Vagina (tissue), 2 donors: ENCODE measurements around the gene STOX1. TPM values are rescaled to one million over a fixed set of nuclear protein-coding genes. Genes with fewer than 3 reads are reported as not detected.

Source experiments
- DNase-seq, 2 donors: peaks; one replicate each; pipeline ENCODE4 v3.0.0-alpha.2; 2017; ENCODE audit errors: extremely low spot score in 2 of 2
- H3K27ac ChIP-seq: fragments of 200-600 bp; sonication (generic); one replicate; pipeline ENCODE4 v1.5.1; 2019
- H3K27me3 ChIP-seq: fragments of 200-600 bp; sonication (generic); one replicate; pipeline ENCODE4 v1.5.1; 2019
- H3K36me3 ChIP-seq, 2 donors: fragments of 200-600 bp; sonication (generic); one replicate each; pipeline ENCODE4 v1.5.1; 2017 to 2019
- H3K4me1 ChIP-seq: fragments of 200-600 bp; sonication (generic); one replicate; pipeline ENCODE4 v1.5.1; 2019
- H3K4me3 ChIP-seq, 2 donors: fragments of 200-600 bp; sonication (generic); 1 replicate in 1 of 2; 2 replicates in 1 of 2; pipeline ENCODE4 v1.5.1; 2016 to 2019
- H3K9me3 ChIP-seq: fragments of 200-600 bp; sonication (generic); one replicate; pipeline ENCODE4 v1.5.1; 2019
- POLR2A ChIP-seq, 2 donors: fragments of 450-650 bp; IDR thresholded peaks; one replicate each; pipeline ENCODE4 v1.6.1; 2017; ENCODE audit warnings: antibody characterized with exemption in 2 of 2, mild to moderate bottlenecking in 2 of 2, moderate library complexity in 2 of 2
- POLR2AphosphoS5 ChIP-seq, 2 donors: sonication (generic); formaldehyde crosslinking; IDR thresholded peaks; one replicate each; pipeline ENCODE4 v1.9.0; 2017; ENCODE audit warnings: antibody characterized with exemption in 2 of 2, mild to moderate bottlenecking in 2 of 2, low read depth in 1 of 2; ENCODE audit not compliant: insufficient read depth in 1 of 2
- intact Hi-C: fragments of 100-400 bp; cut with DNase I; formaldehyde crosslinking; loops from one replicate; pipeline ENCODE4 v1.15.1; 2023
- total RNA-seq: library from RNA; depleted of rRNA; stranded (reverse); fragments of >200 nt; gene quantifications from one replicate; pipeline ENCODE4 v1.2.3, GENCODE V29; 2016
- TF ChIP-seq, protein P1 (sequence below), 3 experiments: fragments of 450-650 bp in 2 of 3; fragments of 200-600 bp in 1 of 3; sonication (generic) in 1 of 3; IDR thresholded peaks; one replicate each; pipeline ENCODE4 v1.5.1; 2017 to 2019; ENCODE audit warnings: antibody characterized with exemption in 3 of 3, mild to moderate bottlenecking in 2 of 3, moderate library complexity in 2 of 3

STOX1 gene, protein sequence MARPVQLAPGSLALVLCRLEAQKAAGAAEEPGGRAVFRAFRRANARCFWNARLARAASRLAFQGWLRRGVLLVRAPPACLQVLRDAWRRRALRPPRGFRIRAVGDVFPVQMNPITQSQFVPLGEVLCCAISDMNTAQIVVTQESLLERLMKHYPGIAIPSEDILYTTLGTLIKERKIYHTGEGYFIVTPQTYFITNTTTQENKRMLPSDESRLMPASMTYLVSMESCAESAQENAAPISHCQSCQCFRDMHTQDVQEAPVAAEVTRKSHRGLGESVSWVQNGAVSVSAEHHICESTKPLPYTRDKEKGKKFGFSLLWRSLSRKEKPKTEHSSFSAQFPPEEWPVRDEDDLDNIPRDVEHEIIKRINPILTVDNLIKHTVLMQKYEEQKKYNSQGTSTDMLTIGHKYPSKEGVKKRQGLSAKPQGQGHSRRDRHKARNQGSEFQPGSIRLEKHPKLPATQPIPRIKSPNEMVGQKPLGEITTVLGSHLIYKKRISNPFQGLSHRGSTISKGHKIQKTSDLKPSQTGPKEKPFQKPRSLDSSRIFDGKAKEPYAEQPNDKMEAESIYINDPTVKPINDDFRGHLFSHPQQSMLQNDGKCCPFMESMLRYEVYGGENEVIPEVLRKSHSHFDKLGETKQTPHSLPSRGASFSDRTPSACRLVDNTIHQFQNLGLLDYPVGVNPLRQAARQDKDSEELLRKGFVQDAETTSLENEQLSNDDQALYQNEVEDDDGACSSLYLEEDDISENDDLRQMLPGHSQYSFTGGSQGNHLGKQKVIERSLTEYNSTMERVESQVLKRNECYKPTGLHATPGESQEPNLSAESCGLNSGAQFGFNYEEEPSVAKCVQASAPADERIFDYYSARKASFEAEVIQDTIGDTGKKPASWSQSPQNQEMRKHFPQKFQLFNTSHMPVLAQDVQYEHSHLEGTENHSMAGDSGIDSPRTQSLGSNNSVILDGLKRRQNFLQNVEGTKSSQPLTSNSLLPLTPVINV
- total RNA-seq: 2.5 TPM

DNA sequence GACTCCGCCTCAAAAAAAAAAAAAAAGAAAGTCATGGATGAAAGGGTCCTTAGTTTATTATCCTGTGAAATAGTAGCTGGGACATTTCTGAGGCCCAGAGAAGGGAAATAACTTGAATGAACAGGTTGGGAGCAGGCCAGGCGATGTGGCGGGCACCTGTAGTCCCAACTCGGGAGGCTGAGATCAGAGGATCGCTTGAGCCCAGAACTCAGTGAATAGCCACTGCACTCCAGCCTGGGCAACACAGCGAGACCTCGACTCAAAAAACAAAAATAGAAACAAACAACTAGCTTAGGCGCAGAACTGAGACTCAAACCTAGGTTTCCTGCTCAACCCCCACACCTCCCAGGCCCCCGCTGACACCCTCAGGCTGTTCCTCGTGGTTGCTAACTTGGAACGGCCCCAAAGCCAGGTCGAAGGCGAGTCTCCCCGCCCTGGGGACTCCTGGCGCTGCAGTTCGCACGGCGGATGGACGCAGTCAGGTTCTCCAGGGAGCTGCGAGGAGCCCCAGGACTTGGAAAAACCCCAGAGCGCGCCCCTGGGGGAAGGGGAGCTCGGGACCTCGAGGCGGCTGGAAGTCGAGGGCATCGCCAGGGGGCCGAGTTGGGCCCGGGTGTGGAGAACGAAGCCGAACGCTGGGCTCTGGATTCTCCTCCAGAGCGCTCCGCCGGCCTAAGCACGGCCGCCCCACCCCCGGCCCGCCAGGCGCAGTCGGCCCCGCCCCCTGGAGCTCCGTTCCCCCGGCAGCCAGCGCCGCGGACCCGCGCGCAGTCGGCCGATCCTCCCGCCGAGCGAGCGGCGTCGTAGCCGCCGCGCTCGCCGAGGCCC lies at the start of gene STOX1:
STOX1 (plus strand) TSS at position 768 of the 828 bp plus-strand sequence. CDS start 93 bp downstream, outside the sequence.
- Histone ChIP-seq H3K9me3 (no peaks in the 10 kb centered on the region), H3K4me1 (peaks cover 7% of the 10 kb centered on the region), H3K27me3 (no peaks in the 10 kb centered on the region), H3K4me3 (peak within 1 kb of the TSS; percentile 55 to 57), H3K27ac (no peak within 1 kb of the TSS), H3K36me3 (no peaks in the 10 kb centered on the region)
- no peak for DNase-seq
- intact Hi-C loops: no loop called here
- TF ChIP-seq POLR2AphosphoS5 (IDR thresholded peaks at IDR 0.05; ENCODE audit: insufficient read depth in 1 of 2, low read depth in 1 of 2) (no peak), POLR2A (IDR thresholded peaks at IDR 0.05) (no peak)
- TF ChIP-seq, protein P1, sequence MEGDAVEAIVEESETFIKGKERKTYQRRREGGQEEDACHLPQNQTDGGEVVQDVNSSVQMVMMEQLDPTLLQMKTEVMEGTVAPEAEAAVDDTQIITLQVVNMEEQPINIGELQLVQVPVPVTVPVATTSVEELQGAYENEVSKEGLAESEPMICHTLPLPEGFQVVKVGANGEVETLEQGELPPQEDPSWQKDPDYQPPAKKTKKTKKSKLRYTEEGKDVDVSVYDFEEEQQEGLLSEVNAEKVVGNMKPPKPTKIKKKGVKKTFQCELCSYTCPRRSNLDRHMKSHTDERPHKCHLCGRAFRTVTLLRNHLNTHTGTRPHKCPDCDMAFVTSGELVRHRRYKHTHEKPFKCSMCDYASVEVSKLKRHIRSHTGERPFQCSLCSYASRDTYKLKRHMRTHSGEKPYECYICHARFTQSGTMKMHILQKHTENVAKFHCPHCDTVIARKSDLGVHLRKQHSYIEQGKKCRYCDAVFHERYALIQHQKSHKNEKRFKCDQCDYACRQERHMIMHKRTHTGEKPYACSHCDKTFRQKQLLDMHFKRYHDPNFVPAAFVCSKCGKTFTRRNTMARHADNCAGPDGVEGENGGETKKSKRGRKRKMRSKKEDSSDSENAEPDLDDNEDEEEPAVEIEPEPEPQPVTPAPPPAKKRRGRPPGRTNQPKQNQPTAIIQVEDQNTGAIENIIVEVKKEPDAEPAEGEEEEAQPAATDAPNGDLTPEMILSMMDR (IDR thresholded peaks at IDR 0.05): no peak

DNA sequence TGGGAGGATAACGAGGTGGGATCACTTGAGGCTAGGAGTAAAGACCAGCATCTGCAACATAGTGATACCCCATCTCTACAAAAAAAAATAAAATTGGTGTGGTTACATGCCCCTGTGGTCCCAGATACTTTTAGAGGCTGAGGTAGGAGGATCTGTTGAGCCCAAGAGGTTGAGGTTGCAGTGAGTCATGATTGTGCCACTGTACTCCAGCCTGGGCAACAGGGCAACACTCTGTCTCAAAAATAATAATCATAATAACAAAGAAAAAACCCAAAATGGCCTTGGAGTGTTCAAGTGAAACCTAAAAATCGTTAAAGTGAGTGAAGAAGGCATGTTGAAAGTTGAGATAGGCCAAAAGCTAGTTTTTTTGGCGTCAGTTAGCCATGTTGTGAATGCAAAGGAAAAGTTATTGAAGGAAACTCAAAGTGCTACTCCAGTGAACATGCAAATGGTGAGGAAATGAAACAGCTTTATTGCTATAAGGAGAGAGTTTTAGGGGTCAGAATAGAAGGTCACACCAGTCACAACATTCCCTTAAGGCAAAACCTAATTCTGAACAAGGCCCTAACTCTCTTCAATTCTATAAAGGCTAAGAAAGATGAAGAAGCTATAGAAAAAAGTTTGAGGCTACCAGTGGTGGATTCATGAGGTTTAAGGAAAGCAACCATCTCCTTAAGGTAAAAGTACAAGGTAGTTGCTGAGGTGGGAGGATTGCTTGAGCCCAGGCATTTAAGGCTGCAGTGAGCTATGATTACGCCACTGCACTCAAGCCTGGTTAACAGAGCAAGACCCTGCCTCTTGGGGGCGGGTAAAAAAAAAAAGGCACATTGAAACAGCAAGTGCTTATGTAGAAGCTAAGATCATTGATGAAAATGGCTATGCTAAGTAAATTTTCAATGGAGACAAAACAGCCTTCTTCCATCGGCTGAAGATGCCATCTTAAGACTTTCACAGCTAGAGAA lies 45.4 kb upstream of the STOX1 start:
- Histone ChIP-seq H3K27ac (no peak overlapping the region), H3K36me3 (peaks cover 0 to 64% of the 10 kb centered on the region in 2 donors), H3K9me3 (no peaks in the 10 kb centered on the region), H3K27me3 (no peaks in the 10 kb centered on the region), H3K4me1 (no peaks in the 10 kb centered on the region), H3K4me3 (no peak overlapping the region)
- intact Hi-C loops: no loop called here
- DNase-seq: no peak
- no peak for TF ChIP-seq POLR2AphosphoS5 (IDR thresholded peaks at IDR 0.05; ENCODE audit: insufficient read depth in 1 of 2, low read depth in 1 of 2)
- no peak for TF ChIP-seq POLR2A (IDR thresholded peaks at IDR 0.05)
- TF ChIP-seq, protein P1 (IDR thresholded peaks at IDR 0.05): no peak

DNA sequence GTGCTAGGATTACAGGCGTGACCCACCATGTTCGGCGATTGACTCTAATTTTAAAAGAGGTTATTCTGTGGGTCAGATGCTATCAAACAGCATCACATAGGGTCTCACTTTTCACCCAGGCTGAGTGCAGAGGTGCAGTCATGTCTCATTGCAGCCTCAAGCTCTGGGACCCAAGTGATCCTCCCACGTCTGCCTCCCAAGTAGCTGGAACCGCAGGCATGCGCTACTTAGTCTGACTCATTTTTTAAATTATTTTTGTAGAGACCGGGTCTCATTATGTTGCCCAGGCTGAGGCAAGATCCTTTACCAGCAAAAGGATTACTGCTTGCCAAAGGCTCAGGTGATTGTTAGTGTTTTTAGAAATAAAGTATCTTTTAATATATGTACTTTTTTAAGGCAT lies 42.9 kb upstream of the STOX1 start:
- TF ChIP-seq, protein P1 (IDR thresholded peaks at IDR 0.05): no peak
- TF ChIP-seq POLR2A (IDR thresholded peaks at IDR 0.05) (no peak), POLR2AphosphoS5 (IDR thresholded peaks at IDR 0.05; ENCODE audit: insufficient read depth in 1 of 2, low read depth in 1 of 2) (no peak)
- no peaks in the 10 kb centered on the region for H3K27me3 ChIP-seq
- DNase-seq: no peak
- H3K27ac ChIP-seq: no peak overlapping the region
- no peaks in the 10 kb centered on the region for H3K4me1 ChIP-seq
- H3K9me3 ChIP-seq: no peaks in the 10 kb centered on the region
- no peak overlapping the region for H3K4me3 ChIP-seq
- peaks cover 9 to 65% of the 10 kb centered on the region in 2 donors for H3K36me3 ChIP-seq
- intact Hi-C loops: no loop called here

DNA sequence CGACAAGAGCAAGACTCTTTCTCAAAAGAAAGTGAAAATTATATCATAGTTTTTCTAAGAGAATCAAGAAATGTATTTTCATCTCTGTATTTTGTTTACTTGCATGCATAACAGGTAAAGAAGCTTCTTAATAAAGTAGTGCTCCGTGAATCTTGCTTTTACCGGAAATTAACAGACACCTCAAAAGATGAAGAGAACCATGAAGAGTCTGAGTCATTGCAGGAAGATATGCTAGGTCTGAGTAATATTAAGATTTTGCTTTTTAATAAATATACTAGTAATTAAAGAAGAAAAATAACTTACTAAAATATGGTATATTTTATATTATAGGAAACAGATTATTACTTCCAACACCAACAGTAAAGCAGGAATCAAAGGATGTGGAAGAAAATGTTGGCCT lies 39.5 kb upstream of the STOX1 start:
- intact Hi-C loops: no loop called here
- Histone ChIP-seq H3K27ac (no peak overlapping the region), H3K9me3 (no peaks in the 10 kb centered on the region), H3K36me3 (peaks cover 9 to 66% of the 10 kb centered on the region in 2 donors), H3K4me3 (no peak overlapping the region), H3K4me1 (no peaks in the 10 kb centered on the region), H3K27me3 (no peaks in the 10 kb centered on the region)
- DNase-seq: no peak
- TF ChIP-seq POLR2A (IDR thresholded peaks at IDR 0.05) (no peak), POLR2AphosphoS5 (IDR thresholded peaks at IDR 0.05; ENCODE audit: insufficient read depth in 1 of 2, low read depth in 1 of 2) (no peak)
- TF ChIP-seq, protein P1 (IDR thresholded peaks at IDR 0.05): no peak
